ENCODE measurements around the gene APOA1.
"Not testable (repeated sequence)": the region's sequence is repeated elsewhere in the genome, so short reads cannot be mapped to it uniquely, and the experiment has no call there.

DNA sequence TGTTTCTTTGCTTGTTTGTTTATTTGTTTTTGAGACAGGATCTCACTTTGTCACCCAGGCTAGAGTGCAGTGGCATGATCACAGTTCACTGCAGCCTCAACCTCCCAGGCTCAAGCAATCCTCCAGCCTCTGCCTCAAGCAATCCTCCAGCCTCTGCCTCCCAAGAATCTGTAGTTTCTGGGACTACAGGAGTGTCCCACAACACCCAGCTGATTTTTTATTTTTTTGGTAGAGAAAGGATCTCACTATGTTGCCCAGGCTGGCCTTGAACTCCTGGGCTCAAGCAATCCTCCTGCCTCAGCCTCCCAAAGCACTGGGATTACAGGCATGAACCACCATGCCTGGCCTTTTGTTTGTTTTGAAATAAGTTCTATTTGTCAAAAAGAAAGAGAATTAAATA, 35.8 kb downstream of the APOA1 start:
- TF ChIP-seq EZH2 (IDR thresholded peaks at IDR 0.05; ENCODE audit: insufficient read depth, poor library complexity, severe bottlenecking); EZH2phosphoT487 (IDR thresholded peaks at IDR 0.05; ENCODE audit: insufficient read depth, low read depth): not testable (repeated sequence)
